C4-2B (cell line): ENCODE data around the gene SLC41A2.

Experiments used
- H3K27ac ChIP-seq: fragments of 450-650 bp; 2 replicates; pipeline ENCODE4 v1.5.1; 2017
- ZFX ChIP-seq: fragments of 450-650 bp; IDR thresholded peaks from 2 replicates; pipeline ENCODE4 v1.6.1; 2017
- TF ChIP-seq, protein P1 (sequence below): fragments of 450-650 bp; conservative IDR thresholded peaks from 2 replicates; pipeline ENCODE4 v1.5.1; 2017; ENCODE audit warnings: mild to moderate bottlenecking

The SLC41A2 gene

DNA sequence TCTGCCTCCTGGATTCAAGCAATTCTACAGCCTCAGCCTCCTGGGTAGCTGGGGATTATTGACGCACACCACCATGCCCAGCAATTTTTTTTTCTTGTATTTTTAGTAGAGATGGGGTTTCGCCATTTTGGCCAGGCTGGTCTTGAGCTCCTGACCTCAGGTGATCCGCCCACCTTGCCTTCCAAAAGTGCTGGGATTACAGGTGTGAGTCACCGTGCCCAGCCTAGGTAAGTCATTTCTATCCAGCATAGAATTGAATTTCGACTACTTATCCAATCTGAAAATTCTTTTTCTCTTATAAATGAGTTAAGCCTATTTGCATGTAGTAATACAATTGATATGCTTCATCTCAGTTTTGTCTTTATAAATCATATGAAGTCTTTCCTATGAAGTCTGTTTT, 15.2 kb upstream of the SLC41A2 start:
- no peak overlapping the region for H3K27ac ChIP-seq

DNA sequence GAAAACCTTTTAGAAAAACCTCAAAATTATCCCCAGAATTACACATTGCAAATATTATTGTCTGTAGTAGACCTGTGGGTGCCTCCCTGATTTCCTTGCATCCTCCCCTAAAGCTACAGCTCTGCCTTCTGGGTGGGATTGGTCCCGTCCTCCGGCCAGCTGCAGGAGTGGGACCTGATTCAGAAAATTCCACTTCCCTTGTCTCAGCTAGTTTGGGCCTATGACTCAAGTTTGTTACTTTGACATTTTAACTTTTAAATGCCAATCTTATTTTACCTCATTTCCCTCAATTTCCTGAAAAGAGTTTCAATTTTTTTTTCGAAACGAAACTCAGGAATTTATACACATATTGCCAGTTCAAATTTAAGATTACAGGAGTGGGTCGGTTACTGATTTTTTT, 13.2 kb upstream of the SLC41A2 start:
- H3K27ac ChIP-seq, result no peak overlapping the region
- TF ChIP-seq ZFX, result no peak
- TF ChIP-seq, protein P1, sequence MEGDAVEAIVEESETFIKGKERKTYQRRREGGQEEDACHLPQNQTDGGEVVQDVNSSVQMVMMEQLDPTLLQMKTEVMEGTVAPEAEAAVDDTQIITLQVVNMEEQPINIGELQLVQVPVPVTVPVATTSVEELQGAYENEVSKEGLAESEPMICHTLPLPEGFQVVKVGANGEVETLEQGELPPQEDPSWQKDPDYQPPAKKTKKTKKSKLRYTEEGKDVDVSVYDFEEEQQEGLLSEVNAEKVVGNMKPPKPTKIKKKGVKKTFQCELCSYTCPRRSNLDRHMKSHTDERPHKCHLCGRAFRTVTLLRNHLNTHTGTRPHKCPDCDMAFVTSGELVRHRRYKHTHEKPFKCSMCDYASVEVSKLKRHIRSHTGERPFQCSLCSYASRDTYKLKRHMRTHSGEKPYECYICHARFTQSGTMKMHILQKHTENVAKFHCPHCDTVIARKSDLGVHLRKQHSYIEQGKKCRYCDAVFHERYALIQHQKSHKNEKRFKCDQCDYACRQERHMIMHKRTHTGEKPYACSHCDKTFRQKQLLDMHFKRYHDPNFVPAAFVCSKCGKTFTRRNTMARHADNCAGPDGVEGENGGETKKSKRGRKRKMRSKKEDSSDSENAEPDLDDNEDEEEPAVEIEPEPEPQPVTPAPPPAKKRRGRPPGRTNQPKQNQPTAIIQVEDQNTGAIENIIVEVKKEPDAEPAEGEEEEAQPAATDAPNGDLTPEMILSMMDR, result no peak

More for the DNA sequence above, 15.2 kb upstream of the SLC41A2 start:
- no peak for TF ChIP-seq ZFX
- TF ChIP-seq, protein P1, result no peak

- no peak overlapping the region for H3K27ac ChIP-seq
- TF ChIP-seq, protein P1, result no peak
- no peak for TF ChIP-seq ZFX
Observed at GRCh38 chr12:104969343-104969742, 11.3 kb upstream of the SLC41A2 start.

GRCh38 chr12:104966677-104967076, 8.6 kb upstream of the SLC41A2 start:
- no peak for TF ChIP-seq ZFX
- TF ChIP-seq, protein P1, result no peak
- no peak overlapping the region for H3K27ac ChIP-seq

- TF ChIP-seq, protein P1, result no peak
- TF ChIP-seq ZFX, result no peak
- no peak overlapping the region for H3K27ac ChIP-seq
Observed at GRCh38 chr12:104964856-104965205, 6.7 kb upstream of the SLC41A2 start.

DNA sequence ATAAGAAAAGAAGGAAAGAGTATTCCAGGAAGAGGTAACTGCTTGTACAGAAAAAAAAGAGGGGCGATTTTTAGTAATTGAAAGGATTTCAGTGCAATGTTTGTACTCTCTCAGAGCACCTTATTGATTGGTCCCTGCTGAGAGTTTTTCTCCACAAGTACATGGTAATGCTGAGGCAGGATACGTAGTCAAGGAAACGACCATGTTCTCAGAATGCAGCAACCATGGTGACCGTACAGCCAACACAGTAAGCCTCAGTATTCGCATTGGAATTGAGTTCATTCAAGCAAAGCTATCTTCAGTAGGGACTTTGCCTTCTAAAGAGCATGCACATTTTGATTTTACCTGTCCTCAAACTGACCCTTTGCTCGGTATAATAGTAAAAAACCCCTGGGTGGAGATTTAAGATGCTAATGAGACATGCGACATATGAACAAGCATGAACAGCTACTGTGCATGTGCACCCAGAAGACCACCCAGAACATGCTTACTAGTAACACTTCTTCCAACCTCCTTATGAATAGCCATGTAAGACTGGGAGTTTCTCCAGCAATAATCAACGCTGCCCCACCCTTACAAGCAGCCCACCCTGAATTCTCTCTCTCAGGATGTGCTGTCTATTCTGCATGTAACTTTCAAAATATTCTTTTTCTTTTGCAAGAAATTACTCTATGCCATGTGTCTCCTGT, 6.2 kb upstream of the SLC41A2 start:
- TF ChIP-seq, protein P1, result no peak
- no peak for TF ChIP-seq ZFX
- no peak overlapping the region for H3K27ac ChIP-seq

GRCh38 chr12:104963757-104964156, 5.7 kb upstream of the SLC41A2 start:
- no peak for TF ChIP-seq ZFX
- TF ChIP-seq, protein P1, result no peak
- no peak overlapping the region for H3K27ac ChIP-seq
